OCI-LY7 (cell line): Measurements from ENCODE around the gene MOB1B. TPM values are rescaled to one million over a fixed set of nuclear protein-coding genes. Genes with fewer than 3 reads are reported as not detected.

ENCODE experiments used
- BruUV-seq: library from RNA; stranded (reverse); fragments of 400-500 nt; replicated peaks from 2 replicates; lab custom pipeline; 2021; lab: Mats Ljungman, UMichigan
- CTCF ChIA-PET: fragments of 300-600 bp; sonication (Branson Sonifier 250); formaldehyde crosslinking; loops from one replicate; lab custom pipeline; 2022; ENCODE audit warnings: antibody characterized with exemption; ENCODE audit not compliant: unreplicated experiment; lab: Charles Lee
- POLR2A ChIA-PET: fragments of 300-600 bp; sonication (Branson Sonifier 250); formaldehyde crosslinking; loops from one replicate; lab custom pipeline; 2022; ENCODE audit warnings: antibody characterized with exemption; lab: Charles Lee
- DNase-seq: peaks from one replicate; pipeline ENCODE4 v3.0.0-alpha.2; 2015; ENCODE audit warnings: low spot score
- H2AFZ ChIP-seq: fragments of 200-600 bp; sonication (generic), shearing (Covaris generic); 2 replicates; pipeline ENCODE4 v1.6.1; 2014; ENCODE audit warnings: mild to moderate bottlenecking, antibody characterized with exemption, low read length, moderate library complexity
- H3K27ac ChIP-seq: fragments of 200-600 bp; sonication (generic); 2 replicates; pipeline ENCODE4 v1.5.1; 2014; ENCODE audit warnings: mixed run types, low read depth, mild to moderate bottlenecking, moderate library complexity, low read length, inconsistent platforms; ENCODE audit not compliant: poor library complexity, severe bottlenecking
- H3K36me3 ChIP-seq: fragments of 200-600 bp; sonication (generic); 2 replicates; pipeline ENCODE4 v1.6.1; 2014; ENCODE audit warnings: mild to moderate bottlenecking, antibody characterized with exemption, low read length, moderate library complexity, mixed read lengths; ENCODE audit not compliant: insufficient read depth
- H3K4me1 ChIP-seq: fragments of 200-600 bp; sonication (generic); 2 replicates; pipeline ENCODE4 v1.5.1; 2014; ENCODE audit warnings: mild to moderate bottlenecking, low read length; ENCODE audit not compliant: insufficient read depth, poor library complexity, severe bottlenecking
- H3K4me2 ChIP-seq: fragments of 200-600 bp; sonication (generic); 2 replicates; pipeline ENCODE4 v1.6.1; 2014; ENCODE audit warnings: mild to moderate bottlenecking, low read length
- H3K4me3 ChIP-seq: fragments of 200-600 bp; sonication (generic); 2 replicates; pipeline ENCODE4 v1.5.1; 2014; ENCODE audit warnings: mild to moderate bottlenecking, low read depth, low read length; ENCODE audit not compliant: poor library complexity, severe bottlenecking
- H3K79me2 ChIP-seq: fragments of 200-600 bp; sonication (generic); 2 replicates; pipeline ENCODE4 v1.6.1; 2016; ENCODE audit warnings: low read depth, mild to moderate bottlenecking, low read length, moderate library complexity, mixed read lengths; ENCODE audit not compliant: insufficient read depth
- H3K9me2 ChIP-seq: fragments of 200-600 bp; sonication (generic); 2 replicates; pipeline ENCODE4 v1.6.1; 2016; ENCODE audit warnings: mild to moderate bottlenecking, low read length, mixed read lengths; ENCODE audit not compliant: insufficient read depth
- H3K9me3 ChIP-seq: fragments of 200-600 bp; sonication (generic); 2 replicates; pipeline ENCODE4 v1.6.1; 2014; ENCODE audit warnings: mild to moderate bottlenecking, mixed run types, low read length, mixed read lengths
- H4K20me1 ChIP-seq: fragments of 200-600 bp; sonication (generic); 2 replicates; pipeline ENCODE4 v1.6.1; 2014; ENCODE audit warnings: mild to moderate bottlenecking, antibody characterized with exemption, low read length, moderate library complexity, mixed read lengths; ENCODE audit not compliant: insufficient read depth
- CTCF ChIP-seq: fragments of 200-600 bp; sonication (generic); conservative IDR thresholded peaks from 2 replicates; pipeline ENCODE4 v1.5.1; 2014; ENCODE audit warnings: mild to moderate bottlenecking, antibody characterized with exemption, low read length, moderate library complexity, mixed read lengths
- EZH2phosphoT487 ChIP-seq: fragments of 200-600 bp; sonication (generic); IDR thresholded peaks from 2 replicates; pipeline ENCODE4 v1.6.1; 2018; ENCODE audit warnings: low read depth, borderline replicate concordance, mild to moderate bottlenecking, mixed run types, antibody characterized with exemption, low read length, moderate library complexity, mixed read lengths
- intact Hi-C: fragments of 100-400 bp; cut with micrococcal nuclease; formaldehyde crosslinking; loops from one replicate; pipeline ENCODE4 v1.10.0; 2022; ENCODE audit not compliant: unreplicated experiment
- total RNA-seq, 2 experiments: library from RNA; depleted of rRNA in 1 of 2; stranded (reverse); fragments of >200 nt in 1 of 2; shearing (Covaris generic) in 1 of 2; gene quantifications; 2 replicates each; pipeline ENCODE4 v1.2.3, GENCODE V29; 2014 to 2022

Gene MOB1B
- total RNA-seq, 2 experiments from 2014 or later = 4.7 to 22.4 TPM

- CTCF ChIA-PET = interaction anchor here (1.1 kb wide), 1 partner anchor 12 kb away, joined by 4 read pairs; no protein-coding TSS in a partner anchor
- Histone ChIP-seq H3K4me1 (peaks cover 62% of the 10 kb centered on the region), H3K36me3 (peaks cover 29% of the 10 kb centered on the region), H3K4me3 (peak overlapping the region; percentile 51), H4K20me1 (no peaks in the 10 kb centered on the region), H2AFZ (peak overlapping the region; percentile 44), H3K79me2 (peaks cover 68% of the 10 kb centered on the region), H3K4me2 (peak overlapping the region; percentile 79), H3K9me2 (no peaks in the 10 kb centered on the region), H3K27ac (peak overlapping the region; percentile 84), H3K9me3 (peaks cover 15% of the 10 kb centered on the region)
- TF ChIP-seq CTCF (no peak), EZH2phosphoT487 (no peak)
- DNase-seq = no peak
- intact Hi-C loops = no loop called here
- no TSS peak for BruUV-seq
- POLR2A ChIA-PET = interaction anchor here (0.6 to 3.9 kb wide), 10 partner anchors 11 to 271 kb away, joined by 3 to 30 read pairs (median 5); partner anchors contain the start of gene DCK
Measured at GRCh38 chr4:70931347-70931746, 29.2 kb downstream of the MOB1B start.

GRCh38 chr4:70932984-70933383, 30.8 kb downstream of the MOB1B start:
- H4K20me1 ChIP-seq = no peaks in the 10 kb centered on the region
- H3K4me3 ChIP-seq = no peak overlapping the region
- H2AFZ ChIP-seq = no peak overlapping the region
- H3K4me2 ChIP-seq = no peak overlapping the region
- peaks cover 70% of the 10 kb centered on the region for H3K79me2 ChIP-seq
- DNase-seq = no peak
- no peaks in the 10 kb centered on the region for H3K9me2 ChIP-seq
- BruUV-seq = no TSS peak
- H3K27ac ChIP-seq = no peak overlapping the region
- peaks cover 15% of the 10 kb centered on the region for H3K9me3 ChIP-seq
- H3K36me3 ChIP-seq = peaks cover 30% of the 10 kb centered on the region
- TF ChIP-seq EZH2phosphoT487 (no peak), CTCF (no peak)
- intact Hi-C loops = no loop called here
- CTCF ChIA-PET = no interaction called here
- POLR2A ChIA-PET = interaction anchor here (3.9 kb wide), 1 partner anchor 10 kb away, joined by 30 read pairs; no protein-coding TSS in a partner anchor
- H3K4me1 ChIP-seq = peaks cover 46% of the 10 kb centered on the region

- Histone ChIP-seq H3K9me2 (no peaks in the 10 kb centered on the region), H3K27ac (no peak overlapping the region), H3K36me3 (peaks cover 21% of the 10 kb centered on the region), H4K20me1 (no peaks in the 10 kb centered on the region), H3K79me2 (peaks cover 55% of the 10 kb centered on the region; the same call in 1 of the 2 replicates), H3K9me3 (peaks cover 10% of the 10 kb centered on the region), H3K4me3 (no peak overlapping the region), H2AFZ (no peak overlapping the region), H3K4me1 (peaks cover 32% of the 10 kb centered on the region), H3K4me2 (no peak overlapping the region)
- TF ChIP-seq CTCF (no peak), EZH2phosphoT487 (no peak)
- POLR2A ChIA-PET = interaction anchor here (0.7 to 1.1 kb wide), 4 partner anchors 8 to 1123 kb away, joined by 3 to 5 read pairs (median 3); partner anchors contain the start of gene DCK
- no peak for DNase-seq
- no TSS peak for BruUV-seq
- CTCF ChIA-PET = no interaction called here
- intact Hi-C loops = no loop called here
Measured at GRCh38 chr4:70935038-70935695, 33.0 kb downstream of the MOB1B start.
